Mammary epithelial cell (primary cell): ENCODE results near the gene FRYL.

Source experiments
- EZH2 ChIP-seq: IDR thresholded peaks from 2 replicates; pipeline ENCODE4 v1.6.1; 2012; ENCODE audit warnings: low read length, inconsistent platforms, borderline replicate concordance
- TF ChIP-seq, protein P1 (sequence below), 2 donors: IDR thresholded peaks in 1 of 2; conservative IDR thresholded peaks in 1 of 2; 2 replicates each; pipeline ENCODE4 v1.5.1; 2011 to 2012; ENCODE audit warnings: inconsistent platforms in 2 of 2, low read length in 2 of 2, mild to moderate bottlenecking in 2 of 2, control low read depth in 1 of 2, low read depth in 1 of 2; ENCODE audit not compliant: insufficient read depth in 1 of 2; ENCODE audit errors: extremely low read depth in 1 of 2

DNA sequence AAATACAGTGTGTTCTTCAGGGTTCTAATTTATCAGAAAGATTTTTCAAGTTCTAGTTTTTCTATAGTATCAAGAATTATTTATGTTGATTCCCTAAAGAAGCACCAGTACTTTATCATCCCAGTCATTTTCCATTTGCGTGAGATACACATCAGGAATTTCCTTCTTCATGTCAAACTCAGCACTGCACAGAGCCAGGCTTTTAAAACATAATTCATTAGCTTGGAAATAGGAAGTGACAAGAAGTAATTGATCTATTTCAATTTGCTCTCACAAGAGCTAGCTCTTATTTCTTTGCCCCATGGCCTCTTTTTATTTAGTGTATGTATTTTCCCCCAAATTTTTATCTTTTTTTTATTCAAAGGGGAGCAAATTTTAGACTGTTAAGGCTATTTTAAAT is 309.9 kb downstream of the FRYL start:
- TF ChIP-seq, protein P1, sequence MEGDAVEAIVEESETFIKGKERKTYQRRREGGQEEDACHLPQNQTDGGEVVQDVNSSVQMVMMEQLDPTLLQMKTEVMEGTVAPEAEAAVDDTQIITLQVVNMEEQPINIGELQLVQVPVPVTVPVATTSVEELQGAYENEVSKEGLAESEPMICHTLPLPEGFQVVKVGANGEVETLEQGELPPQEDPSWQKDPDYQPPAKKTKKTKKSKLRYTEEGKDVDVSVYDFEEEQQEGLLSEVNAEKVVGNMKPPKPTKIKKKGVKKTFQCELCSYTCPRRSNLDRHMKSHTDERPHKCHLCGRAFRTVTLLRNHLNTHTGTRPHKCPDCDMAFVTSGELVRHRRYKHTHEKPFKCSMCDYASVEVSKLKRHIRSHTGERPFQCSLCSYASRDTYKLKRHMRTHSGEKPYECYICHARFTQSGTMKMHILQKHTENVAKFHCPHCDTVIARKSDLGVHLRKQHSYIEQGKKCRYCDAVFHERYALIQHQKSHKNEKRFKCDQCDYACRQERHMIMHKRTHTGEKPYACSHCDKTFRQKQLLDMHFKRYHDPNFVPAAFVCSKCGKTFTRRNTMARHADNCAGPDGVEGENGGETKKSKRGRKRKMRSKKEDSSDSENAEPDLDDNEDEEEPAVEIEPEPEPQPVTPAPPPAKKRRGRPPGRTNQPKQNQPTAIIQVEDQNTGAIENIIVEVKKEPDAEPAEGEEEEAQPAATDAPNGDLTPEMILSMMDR (conservative IDR thresholded peaks at IDR 0.05 in 1 of 2, IDR thresholded peaks at IDR 0.05 in 1 of 2; ENCODE audit: extremely low read depth in 1 of 2, insufficient read depth in 1 of 2, low read depth in 1 of 2, low read length in 2 of 2): no peak
- TF ChIP-seq EZH2: no peak
